Neural progenitor cell (in vitro differentiated cells): ENCODE results near the gene EGFL6.

Source experiments
- CTCF ChIP-seq: fragments of 200-600 bp; sonication (generic); IDR thresholded peaks from 2 replicates; pipeline ENCODE4 v1.5.1; 2017; ENCODE audit warnings: antibody characterized with exemption, mild to moderate bottlenecking
- EZH2 ChIP-seq: fragments of 200-600 bp; sonication (generic); IDR thresholded peaks from 2 replicates; pipeline ENCODE4 v1.6.1; 2017; ENCODE audit warnings: antibody characterized with exemption, mild to moderate bottlenecking, moderate library complexity
- EZH2phosphoT487 ChIP-seq: fragments of 200-600 bp; sonication (generic); IDR thresholded peaks from 2 replicates; pipeline ENCODE4 v1.6.1; 2017; ENCODE audit warnings: antibody characterized with exemption

DNA sequence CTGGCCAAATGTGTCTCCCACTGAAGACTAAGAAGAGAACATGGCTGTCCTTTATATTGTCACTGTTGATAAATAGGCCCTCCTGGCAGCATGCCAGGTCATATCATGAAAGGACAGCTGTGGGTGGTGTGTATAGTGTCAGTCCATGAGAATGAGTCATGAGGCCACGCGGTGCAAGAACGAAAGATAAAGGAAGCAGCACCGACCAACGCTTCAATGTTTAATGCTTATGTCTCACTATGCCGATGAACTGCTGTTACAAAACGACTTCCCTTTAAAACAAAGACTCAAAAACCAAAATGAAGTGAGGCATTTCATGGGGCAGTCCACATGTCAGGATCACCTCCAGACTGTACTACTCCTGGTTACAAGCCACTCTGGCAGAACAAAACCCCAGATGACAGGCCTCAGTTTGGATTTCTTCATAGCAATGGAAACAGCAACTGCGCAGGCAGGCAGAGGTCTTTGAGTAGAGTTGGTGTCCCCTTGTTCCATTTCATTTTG, 78.4 kb downstream of the EGFL6 start:
- TF ChIP-seq EZH2 = no peak
- TF ChIP-seq CTCF = no peak
- no peak for TF ChIP-seq EZH2phosphoT487
